ENCODE results near the gene SCLY.
A peak's percentile ranks its signal among the peaks of the same experiment; 100 is the strongest.

Gene SCLY

GRCh38 chr2:238106698-238107524 lies 46.1 kb downstream of the SCLY start:
- H4K20me1 ChIP-seq (ENCODE audit: insufficient read depth, low read length, poor library complexity, severe bottlenecking), result no peaks in the 10 kb centered on the region
- no peaks in the 10 kb centered on the region for H3K9me2 ChIP-seq (replicated peaks; ENCODE audit: low read depth, low read length)
- TF ChIP-seq CTCF (conservative IDR thresholded peaks at IDR 0.05; ENCODE audit: low read length), result peak; percentile 50; the same call in 1 of the 2 replicates
- no peak for TF ChIP-seq EZH2phosphoT487 (IDR thresholded peaks at IDR 0.05; ENCODE audit: borderline replicate concordance)
- H3K9me3 ChIP-seq (ENCODE audit: insufficient read depth, low read depth, low read length), result no peaks in the 10 kb centered on the region
- H2AFZ ChIP-seq (ENCODE audit: low read length), result no peak overlapping the region
- H3K4me2 ChIP-seq (ENCODE audit: low read depth, low read length, poor library complexity, severe bottlenecking), result peak overlapping the region; percentile 74
- no peaks in the 10 kb centered on the region for H3K27me3 ChIP-seq (ENCODE audit: insufficient read depth, low read length, poor library complexity, severe bottlenecking)
- no peaks in the 10 kb centered on the region for H3K36me3 ChIP-seq (ENCODE audit: insufficient read depth, low read length)
- peak overlapping the region; percentile 68 for H3K9ac ChIP-seq (ENCODE audit: low read depth, low read length, poor library complexity, severe bottlenecking)
- H3F3A ChIP-seq (ENCODE audit: low read depth), result no peaks in the 10 kb centered on the region
- H3K4me1 ChIP-seq (ENCODE audit: insufficient read depth, low read length, poor library complexity, severe bottlenecking), result peaks cover 48% of the 10 kb centered on the region
- H3K4me3 ChIP-seq (ENCODE audit: low read length, poor library complexity, severe bottlenecking), result no peak overlapping the region
- no peaks in the 10 kb centered on the region for H3K79me2 ChIP-seq (ENCODE audit: insufficient read depth, low read length)

GRCh38 chr2:238107525-238108422 lies 47.0 kb downstream of the SCLY start:
- H3K9me2 ChIP-seq (replicated peaks; ENCODE audit: low read depth, low read length), result no peaks in the 10 kb centered on the region
- H3K9ac ChIP-seq (ENCODE audit: low read depth, low read length, poor library complexity, severe bottlenecking), result peak overlapping the region; percentile 68
- no peaks in the 10 kb centered on the region for H4K20me1 ChIP-seq (ENCODE audit: insufficient read depth, low read length, poor library complexity, severe bottlenecking)
- TF ChIP-seq CTCF (conservative IDR thresholded peaks at IDR 0.05; ENCODE audit: low read length) (no peak), EZH2phosphoT487 (IDR thresholded peaks at IDR 0.05; ENCODE audit: borderline replicate concordance) (no peak)
- H3K36me3 ChIP-seq (ENCODE audit: insufficient read depth, low read length), result no peaks in the 10 kb centered on the region
- no peaks in the 10 kb centered on the region for H3K79me2 ChIP-seq (ENCODE audit: insufficient read depth, low read length)
- H3K27me3 ChIP-seq (ENCODE audit: insufficient read depth, low read length, poor library complexity, severe bottlenecking), result no peaks in the 10 kb centered on the region
- H3K4me1 ChIP-seq (ENCODE audit: insufficient read depth, low read length, poor library complexity, severe bottlenecking), result peaks cover 48% of the 10 kb centered on the region
- peak overlapping the region; percentile 74 for H3K4me2 ChIP-seq (ENCODE audit: low read depth, low read length, poor library complexity, severe bottlenecking)
- H3F3A ChIP-seq (ENCODE audit: low read depth), result no peaks in the 10 kb centered on the region
- H3K4me3 ChIP-seq (ENCODE audit: low read length, poor library complexity, severe bottlenecking), result peak overlapping the region; percentile 59
- H2AFZ ChIP-seq (ENCODE audit: low read length), result no peak overlapping the region
- 0 out of 2 replicates have a peak, but pooled peaks cover 2% of the 10 kb centered on the region for H3K9me3 ChIP-seq (ENCODE audit: insufficient read depth, low read depth, low read length)

GRCh38 chr2:238108423-238109183 lies 47.8 kb downstream of the SCLY start:
- H3K36me3 ChIP-seq (ENCODE audit: insufficient read depth, low read length), result no peaks in the 10 kb centered on the region
- H4K20me1 ChIP-seq (ENCODE audit: insufficient read depth, low read length, poor library complexity, severe bottlenecking), result no peaks in the 10 kb centered on the region
- H3K9me3 ChIP-seq (ENCODE audit: insufficient read depth, low read depth, low read length), result 0 out of 2 replicates have a peak, but pooled peaks cover 3% of the 10 kb centered on the region
- no peaks in the 10 kb centered on the region for H3F3A ChIP-seq (ENCODE audit: low read depth)
- peak overlapping the region; percentile 37; the same call in 1 of the 2 replicates for H2AFZ ChIP-seq (ENCODE audit: low read length)
- H3K9me2 ChIP-seq (replicated peaks; ENCODE audit: low read depth, low read length), result no peaks in the 10 kb centered on the region
- H3K4me3 ChIP-seq (ENCODE audit: low read length, poor library complexity, severe bottlenecking), result peak overlapping the region; percentile 59
- H3K4me2 ChIP-seq (ENCODE audit: low read depth, low read length, poor library complexity, severe bottlenecking), result peak overlapping the region; percentile 74
- TF ChIP-seq CTCF (conservative IDR thresholded peaks at IDR 0.05; ENCODE audit: low read length), result no peak
- TF ChIP-seq EZH2phosphoT487 (IDR thresholded peaks at IDR 0.05; ENCODE audit: borderline replicate concordance), result no peak
- H3K9ac ChIP-seq (ENCODE audit: low read depth, low read length, poor library complexity, severe bottlenecking), result peak overlapping the region; percentile 68
- peaks cover 48% of the 10 kb centered on the region for H3K4me1 ChIP-seq (ENCODE audit: insufficient read depth, low read length, poor library complexity, severe bottlenecking)
- no peaks in the 10 kb centered on the region for H3K79me2 ChIP-seq (ENCODE audit: insufficient read depth, low read length)
- no peaks in the 10 kb centered on the region for H3K27me3 ChIP-seq (ENCODE audit: insufficient read depth, low read length, poor library complexity, severe bottlenecking)
